ENCODE data around the gene DSCAM.

DSCAM gene

GRCh38 chr21:40704141-40704540 lies 142.8 kb downstream of the DSCAM start:
- DNase-seq: no peak

- no peak for DNase-seq
Measured at GRCh38 chr21:40699366-40699765, 147.6 kb downstream of the DSCAM start.

GRCh38 chr21:40696246-40696645 lies 150.7 kb downstream of the DSCAM start:
- no peak for DNase-seq

DNA sequence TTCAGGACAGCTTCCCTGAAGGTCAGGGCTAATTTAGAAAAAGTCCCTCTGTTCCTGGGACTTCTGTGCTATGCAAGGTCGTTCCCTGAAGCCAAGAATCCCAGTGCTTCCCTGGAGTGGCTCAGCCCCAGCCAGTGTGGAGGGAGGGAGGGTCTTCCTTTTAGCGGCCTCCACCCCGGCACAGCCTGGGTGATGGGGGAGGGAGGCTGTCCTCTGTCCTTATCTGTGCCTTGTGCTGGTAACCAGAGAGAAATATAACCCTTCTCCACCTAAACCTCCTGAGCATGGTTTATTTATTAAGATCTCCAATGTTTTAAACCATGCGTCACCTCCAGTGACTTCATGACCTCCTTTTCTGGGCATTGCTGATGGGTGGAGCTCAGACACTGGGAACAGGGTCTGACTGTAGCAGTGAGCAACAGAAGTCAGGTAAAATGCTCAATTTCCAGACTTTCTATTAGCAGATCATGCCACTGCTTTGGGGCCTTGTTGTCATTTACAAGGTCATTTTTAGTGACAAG lies 157.1 kb downstream of the DSCAM start:
- no peak for DNase-seq

DNA sequence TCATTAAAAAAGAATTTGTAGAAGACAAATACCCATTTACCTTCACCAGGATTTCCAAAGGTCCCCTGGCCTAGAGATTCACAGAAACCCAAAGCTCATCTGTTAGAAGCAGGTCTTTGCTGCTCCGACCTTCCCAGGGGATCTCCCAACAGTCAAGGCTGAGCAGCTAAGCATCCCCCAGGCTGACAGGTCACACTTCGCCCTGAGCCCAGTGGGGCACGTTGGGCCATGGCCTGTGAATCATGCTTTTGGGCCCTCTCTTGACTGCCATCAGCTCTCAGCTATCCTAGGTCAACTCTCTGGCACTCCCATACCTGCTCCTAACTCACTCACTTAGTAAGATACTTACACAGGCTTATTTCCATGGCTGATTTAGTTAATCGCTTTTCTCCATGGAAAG lies 157.7 kb downstream of the DSCAM start:
- DNase-seq: no peak

DNA sequence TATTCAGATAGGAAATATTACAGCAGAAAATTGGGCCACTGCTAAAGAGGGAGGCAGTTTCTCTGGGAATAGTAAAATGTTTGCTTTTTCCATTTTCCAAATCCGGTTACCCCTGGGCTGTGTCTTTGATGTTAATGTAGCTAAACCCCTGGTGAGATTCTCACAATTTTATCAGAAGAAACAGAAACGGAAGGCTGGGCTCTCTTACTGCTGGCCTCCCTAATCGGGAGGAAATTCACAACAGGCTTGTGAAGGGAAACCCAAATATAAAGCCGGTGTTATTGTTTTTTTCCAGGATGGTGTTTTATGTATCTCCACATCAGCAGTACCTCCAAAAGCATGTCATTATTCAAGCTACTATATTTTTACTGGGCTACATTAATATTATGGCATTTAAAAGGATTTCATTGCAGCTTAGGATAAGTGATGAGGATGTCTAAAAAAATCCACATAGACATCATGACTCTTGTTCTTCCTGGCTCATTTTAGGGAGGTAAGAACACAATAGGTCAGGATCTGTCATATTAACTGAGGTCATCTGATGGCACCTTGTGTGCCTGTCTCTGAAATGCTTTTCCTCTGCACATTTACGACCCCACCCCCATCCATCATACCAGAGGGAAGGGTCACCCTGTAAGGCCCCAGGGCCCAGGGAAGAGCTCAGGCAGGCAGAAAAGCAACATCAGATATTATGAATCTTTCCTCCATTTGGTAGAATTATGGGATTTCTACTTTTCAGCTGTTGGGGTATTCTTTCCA lies 158.7 kb downstream of the DSCAM start:
- no peak for DNase-seq

DNA sequence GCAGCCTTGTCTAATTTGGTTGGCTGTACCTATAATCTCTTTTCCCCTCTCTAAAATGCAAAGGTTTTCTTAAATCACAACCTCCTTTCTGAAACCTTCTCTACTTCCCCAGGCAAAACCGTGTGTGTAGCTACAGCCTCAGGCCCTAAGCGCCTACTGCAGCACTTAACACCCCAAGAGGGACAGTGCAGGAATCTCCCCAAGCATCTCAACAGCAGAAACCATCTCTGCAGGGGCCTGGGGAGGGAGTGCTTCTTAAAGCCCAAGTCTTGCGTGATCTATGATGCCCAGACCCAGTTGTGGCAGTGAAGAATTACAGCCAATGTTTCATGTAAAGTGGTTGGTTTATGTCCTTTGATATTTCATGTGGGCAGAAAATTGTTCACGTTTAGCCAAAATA lies 159.3 kb downstream of the DSCAM start:
- no peak for DNase-seq

DNA sequence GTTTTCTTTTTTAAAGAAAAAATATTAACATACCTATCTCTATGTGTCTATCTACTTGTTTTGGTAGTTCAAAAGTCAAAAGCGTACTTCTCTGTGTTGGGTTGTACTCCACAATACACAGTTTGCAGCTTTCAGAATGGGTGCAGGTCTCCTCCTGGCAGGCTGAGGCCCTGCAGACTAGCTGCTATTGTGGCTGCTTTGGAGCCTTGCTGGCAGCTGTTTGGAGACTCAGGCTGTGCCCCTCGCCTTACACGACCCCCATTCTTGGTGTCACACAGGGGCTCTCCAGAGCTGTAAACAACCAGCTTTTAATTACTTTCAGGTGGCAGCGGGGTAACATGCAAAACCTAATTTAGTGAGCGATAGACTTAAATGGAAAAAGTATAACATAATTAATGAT lies 160.4 kb downstream of the DSCAM start:
- DNase-seq: no peak

GRCh38 chr21:40685141-40685540 lies 161.8 kb downstream of the DSCAM start:
- no peak for DNase-seq

DNA sequence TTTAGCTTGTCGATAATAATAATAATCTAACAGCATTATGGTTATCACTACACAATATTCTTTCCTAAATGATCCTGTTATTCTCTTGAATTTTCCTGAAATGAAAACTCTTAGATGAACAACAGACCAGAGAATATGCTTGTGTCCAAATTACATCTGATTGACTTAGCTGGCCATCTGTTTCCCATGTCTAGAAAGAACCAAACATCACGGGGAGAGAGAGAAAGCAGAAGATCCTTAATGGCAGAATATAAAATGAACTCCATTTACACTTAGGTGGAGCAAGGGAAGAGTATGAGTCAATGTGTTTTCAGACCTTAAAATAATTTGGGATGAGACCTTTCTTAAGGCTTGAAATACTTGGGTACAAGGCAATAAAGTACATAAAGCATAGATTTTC lies 162.2 kb downstream of the DSCAM start:
- no peak for DNase-seq

DNA sequence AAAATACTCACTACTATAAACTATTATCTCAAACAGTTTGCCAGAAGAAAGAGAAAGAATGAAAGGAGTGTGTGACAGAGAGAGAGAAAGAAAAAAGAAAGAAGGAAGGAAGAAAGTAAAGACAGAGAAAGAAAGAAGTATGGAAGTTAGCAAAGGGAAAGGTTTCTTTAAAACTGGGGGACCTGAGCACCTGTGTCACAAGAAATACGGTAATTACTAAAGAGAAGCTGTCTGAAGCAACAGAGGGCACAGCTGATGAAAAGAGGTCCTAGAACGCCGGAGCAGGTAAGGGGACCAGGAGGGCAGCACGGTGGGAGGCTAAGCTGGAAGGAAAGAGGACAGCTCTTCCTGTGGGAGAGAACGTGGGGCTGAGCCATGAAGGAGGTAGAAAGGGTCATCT lies 163.6 kb downstream of the DSCAM start:
- no peak for DNase-seq

GRCh38 chr21:40681164-40681859 lies 165.6 kb downstream of the DSCAM start:
- DNase-seq: no peak

DNA sequence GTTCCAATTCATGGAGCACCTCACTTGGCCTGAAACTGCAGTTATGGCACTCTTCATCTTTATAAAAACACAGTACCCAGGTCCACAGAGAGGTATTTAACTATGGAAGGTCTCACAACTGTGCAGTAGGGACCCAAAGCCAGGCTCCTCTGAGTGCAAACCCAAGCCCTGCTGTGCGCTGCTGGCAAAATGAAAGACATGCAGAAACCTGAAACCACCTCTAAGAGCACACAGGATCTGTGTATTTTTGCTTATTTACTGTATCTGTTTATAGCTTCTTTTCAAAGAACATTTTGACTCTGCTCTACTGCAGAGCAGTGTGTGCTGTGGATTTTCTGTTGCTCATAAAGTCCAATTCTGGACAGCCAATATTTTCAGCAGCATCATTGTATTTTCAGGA lies 166.6 kb downstream of the DSCAM start:
- no peak for DNase-seq

DNA sequence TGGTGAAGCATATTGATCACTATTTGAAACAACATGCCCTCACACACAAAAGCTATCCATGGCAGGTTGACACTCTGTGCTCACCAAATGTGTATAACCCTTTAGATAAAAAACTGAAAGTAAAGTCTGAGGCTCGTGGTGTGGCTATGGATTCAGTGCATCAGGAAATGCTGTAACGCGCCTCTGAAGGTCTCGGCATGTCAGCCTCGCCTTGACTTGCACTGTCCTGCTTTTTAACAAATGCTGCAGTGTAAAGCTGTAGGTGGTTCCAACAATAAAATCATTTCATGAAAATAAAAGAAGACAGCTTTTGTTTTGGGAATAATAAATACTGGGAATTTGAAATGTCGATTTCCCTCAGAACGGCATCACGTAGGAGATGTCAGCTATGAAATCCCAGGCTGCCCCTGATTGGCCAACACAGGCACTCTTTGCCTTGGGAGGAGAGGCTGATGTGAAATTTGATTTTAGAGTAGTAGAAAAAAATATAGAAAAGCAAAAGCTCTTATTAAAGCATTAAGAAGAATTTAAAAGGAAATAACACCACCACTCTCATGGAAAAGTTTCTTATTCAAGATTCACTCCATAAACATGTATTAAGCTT lies 168.2 kb downstream of the DSCAM start:
- DNase-seq: no peak

GRCh38 chr21:40675017-40675416 lies 171.9 kb downstream of the DSCAM start:
- DNase-seq: no peak

DNA sequence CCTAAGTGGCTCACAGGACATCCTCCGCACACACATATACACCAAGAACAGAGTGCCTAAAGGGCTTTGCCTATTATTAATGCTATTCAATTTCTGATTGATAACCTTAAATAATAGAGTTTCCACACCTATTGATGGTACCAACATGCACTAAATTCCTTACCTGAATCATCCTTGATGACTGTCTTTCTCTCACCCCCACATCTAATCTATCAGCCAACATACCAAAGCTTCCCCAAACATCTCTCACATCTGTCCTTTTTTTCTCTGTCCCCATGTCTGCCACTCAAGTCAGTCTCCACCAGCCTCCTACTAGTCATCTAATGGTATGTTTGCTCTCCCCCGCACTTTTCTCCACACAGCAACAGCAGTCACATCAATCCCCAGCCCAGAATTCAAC lies 174.4 kb downstream of the DSCAM start:
- no peak for DNase-seq

- DNase-seq: peak; percentile 73
Measured at GRCh38 chr21:40671716-40672115, 175.2 kb downstream of the DSCAM start.

GRCh38 chr21:40668555-40669275 lies 178.2 kb downstream of the DSCAM start:
- DNase-seq: peak; percentile 69

- DNase-seq: peak; percentile 27
Measured at GRCh38 chr21:40667967-40668366, 179.0 kb downstream of the DSCAM start.

DNA sequence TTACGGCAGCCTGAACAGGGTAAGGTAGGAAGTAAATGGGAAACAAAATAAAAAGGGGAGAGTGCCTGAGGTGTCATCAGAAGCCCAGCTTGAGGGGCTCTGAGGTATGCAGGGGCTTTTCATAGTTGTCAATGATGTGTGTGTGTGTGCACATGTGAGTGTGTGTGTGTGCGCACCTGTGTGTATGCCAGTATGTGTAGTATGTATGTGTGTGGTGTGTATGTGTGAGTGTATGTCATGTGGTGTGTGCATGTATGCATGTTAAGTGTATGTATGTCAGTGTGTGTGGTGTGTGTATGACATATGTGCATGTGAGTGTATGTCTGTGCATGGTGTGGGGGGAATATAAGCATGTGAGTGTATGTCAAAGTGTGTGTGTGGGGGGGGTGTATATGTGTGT lies 184.1 kb downstream of the DSCAM start:
- no peak for DNase-seq

- DNase-seq: no peak
Measured at GRCh38 chr21:40660461-40660860, 186.5 kb downstream of the DSCAM start.

DNA sequence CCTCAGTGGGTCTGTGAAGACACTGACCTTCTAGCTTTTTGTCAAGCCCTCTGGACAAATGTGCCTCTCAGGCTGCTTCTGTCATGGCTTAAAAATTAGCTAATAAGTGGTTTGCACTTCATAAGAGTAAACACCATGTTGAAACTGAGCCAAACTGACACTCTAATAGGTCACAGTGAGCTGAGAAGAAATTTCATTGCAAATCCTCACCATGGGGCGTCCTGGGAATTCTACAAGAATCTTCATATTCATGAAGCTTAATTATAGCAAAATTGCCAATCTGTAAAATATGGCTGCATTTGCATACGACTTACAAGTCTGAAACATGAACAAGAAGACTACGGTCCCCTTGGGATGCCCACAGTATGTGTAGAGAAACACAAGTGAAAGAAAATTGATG lies 188.6 kb downstream of the DSCAM start:
- no peak for DNase-seq

DNA sequence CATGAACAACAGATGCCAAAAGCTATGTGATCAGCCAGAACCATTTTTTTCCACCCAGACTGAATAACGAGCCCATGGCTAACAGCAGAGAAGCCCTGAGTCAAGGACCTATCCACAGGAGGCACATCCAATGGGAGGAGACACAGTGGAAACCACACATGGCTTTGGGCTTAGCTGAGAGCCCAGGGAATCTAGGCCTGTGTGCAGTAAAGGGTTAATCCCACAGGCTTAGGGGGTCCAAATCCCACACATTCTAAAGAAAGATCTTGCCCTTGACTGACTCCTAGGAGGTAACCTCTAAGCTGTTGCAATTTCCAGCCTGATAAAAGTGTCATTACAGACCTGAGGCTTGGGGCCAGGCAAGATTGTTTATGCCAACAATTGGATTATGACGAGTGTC lies 194.5 kb downstream of the DSCAM start:
- no peak for DNase-seq
